ENCODE measurements around the gene NLRP3. TPM values are rescaled to one million over a fixed set of nuclear protein-coding genes. Genes with fewer than 3 reads are reported as not detected.
"Not testable (repeated sequence)": the region's sequence is repeated elsewhere in the genome, so short reads cannot be mapped to it uniquely, and the experiment has no call there.

Gene NLRP3
- total and polyA plus RNA-seq, 2 experiments from 2014 or later = 0.13 TPM; not detected in 1

- Histone ChIP-seq H3K4me2 (peak overlapping the region; percentile 57), H4K20me1 (ENCODE audit: insufficient read depth, poor library complexity, severe bottlenecking) (no peaks in the 10 kb centered on the region), H3K4me3 (no peak overlapping the region), H3K36me3 (replicated peaks; ENCODE audit: insufficient read depth, low read depth) (no peaks in the 10 kb centered on the region), H3K27ac (no peak overlapping the region), H2AFZ (no peak overlapping the region), H3K79me2 (no peaks in the 10 kb centered on the region), H3K4me1 (ENCODE audit: insufficient read depth) (no peaks in the 10 kb centered on the region), H3K9me2 (replicated peaks; ENCODE audit: insufficient read depth) (no peaks in the 10 kb centered on the region), H3K27me3 (no peaks in the 10 kb centered on the region), H3K9me3 (ENCODE audit: low read depth) (no peaks in the 10 kb centered on the region)
- 28% methylated on average over 13 of the region's 13 CpGs for WGBS (ENCODE audit: low lambda C conversion rate, missing lambda C conversion rate)
- TF ChIP-seq CTCF (IDR thresholded peaks at IDR 0.05; ENCODE audit: poor library complexity) (peak; percentile 87), EZH2 (IDR thresholded peaks at IDR 0.05; ENCODE audit: borderline replicate concordance) (no peak), EZH2phosphoT487 (IDR thresholded peaks at IDR 0.05; ENCODE audit: low read depth, severe bottlenecking, unreplicated experiment) (no peak)
- peak; percentile 88 for DNase-seq (ENCODE audit: low spot score)
These were observed 25.7 kb upstream of the NLRP3 start for GRCh38 chr1:247390116-247390791.

GRCh38 chr1:247390996-247391395, 25.0 kb upstream of the NLRP3 start:
- no peaks in the 10 kb centered on the region for H3K9me3 ChIP-seq (ENCODE audit: low read depth)
- 99% methylated on average over 4 of the region's 4 CpGs for WGBS (ENCODE audit: low lambda C conversion rate, missing lambda C conversion rate)
- DNase-seq (ENCODE audit: low spot score) = no peak
- no peak overlapping the region for H2AFZ ChIP-seq
- TF ChIP-seq CTCF (IDR thresholded peaks at IDR 0.05; ENCODE audit: poor library complexity) (no peak), EZH2 (IDR thresholded peaks at IDR 0.05; ENCODE audit: borderline replicate concordance) (no peak), EZH2phosphoT487 (IDR thresholded peaks at IDR 0.05; ENCODE audit: low read depth, severe bottlenecking, unreplicated experiment) (no peak)
- H3K4me1 ChIP-seq (ENCODE audit: insufficient read depth) = no peaks in the 10 kb centered on the region
- H3K4me2 ChIP-seq = no peak overlapping the region
- no peak overlapping the region for H3K4me3 ChIP-seq
- H3K36me3 ChIP-seq (replicated peaks; ENCODE audit: insufficient read depth, low read depth) = no peaks in the 10 kb centered on the region
- H3K79me2 ChIP-seq = no peaks in the 10 kb centered on the region
- no peaks in the 10 kb centered on the region for H4K20me1 ChIP-seq (ENCODE audit: insufficient read depth, poor library complexity, severe bottlenecking)
- no peaks in the 10 kb centered on the region for H3K27me3 ChIP-seq
- H3K9me2 ChIP-seq (replicated peaks; ENCODE audit: insufficient read depth) = no peaks in the 10 kb centered on the region
- no peak overlapping the region for H3K27ac ChIP-seq

- H3K27ac ChIP-seq = no peak overlapping the region
- no peaks in the 10 kb centered on the region for H3K4me1 ChIP-seq (ENCODE audit: insufficient read depth)
- H3K9me2 ChIP-seq (replicated peaks; ENCODE audit: insufficient read depth) = no peaks in the 10 kb centered on the region
- WGBS (ENCODE audit: low lambda C conversion rate, missing lambda C conversion rate) = 90% methylated on average over 1 of the region's 1 CpG
- no peak for DNase-seq (ENCODE audit: low spot score)
- H3K4me3 ChIP-seq = no peak overlapping the region
- no peaks in the 10 kb centered on the region for H3K36me3 ChIP-seq (replicated peaks; ENCODE audit: insufficient read depth, low read depth)
- H3K9me3 ChIP-seq (ENCODE audit: low read depth) = no peaks in the 10 kb centered on the region
- H2AFZ ChIP-seq = no peak overlapping the region
- no peaks in the 10 kb centered on the region for H4K20me1 ChIP-seq (ENCODE audit: insufficient read depth, poor library complexity, severe bottlenecking)
- no peak for TF ChIP-seq EZH2phosphoT487 (IDR thresholded peaks at IDR 0.05; ENCODE audit: low read depth, severe bottlenecking, unreplicated experiment)
- TF ChIP-seq EZH2 (IDR thresholded peaks at IDR 0.05; ENCODE audit: borderline replicate concordance) = no peak
- no peak for TF ChIP-seq CTCF (IDR thresholded peaks at IDR 0.05; ENCODE audit: poor library complexity)
- H3K4me2 ChIP-seq = no peak overlapping the region
- no peaks in the 10 kb centered on the region for H3K27me3 ChIP-seq
- no peaks in the 10 kb centered on the region for H3K79me2 ChIP-seq
These were observed 23.9 kb upstream of the NLRP3 start for GRCh38 chr1:247392088-247392487.

GRCh38 chr1:247395075-247395474, 20.9 kb upstream of the NLRP3 start:
- H3K4me3 ChIP-seq; H3K9me3 ChIP-seq (ENCODE audit: low read depth); H3K27ac ChIP-seq; H2AFZ ChIP-seq; H3K79me2 ChIP-seq; H3K9me2 ChIP-seq (replicated peaks; ENCODE audit: insufficient read depth); H3K27me3 ChIP-seq; H4K20me1 ChIP-seq (ENCODE audit: insufficient read depth, poor library complexity, severe bottlenecking); DNase-seq (ENCODE audit: low spot score); H3K4me1 ChIP-seq (ENCODE audit: insufficient read depth); H3K4me2 ChIP-seq; H3K36me3 ChIP-seq (replicated peaks; ENCODE audit: insufficient read depth, low read depth): not testable (repeated sequence)
- 80% methylated on average over 8 of the region's 8 CpGs for WGBS (ENCODE audit: low lambda C conversion rate, missing lambda C conversion rate)
